Measurements from ENCODE around the gene PRKCA. TPM values are rescaled to one million over a fixed set of nuclear protein-coding genes. Genes with fewer than 3 reads are reported as not detected.

The PRKCA gene
- total and polyA plus RNA-seq, 10 of the 15 experiments (the other 5 are each of a cell fraction or from before 2014, with no cell fraction given): 0.11 to 14.6 (median 0.72) TPM

DNA sequence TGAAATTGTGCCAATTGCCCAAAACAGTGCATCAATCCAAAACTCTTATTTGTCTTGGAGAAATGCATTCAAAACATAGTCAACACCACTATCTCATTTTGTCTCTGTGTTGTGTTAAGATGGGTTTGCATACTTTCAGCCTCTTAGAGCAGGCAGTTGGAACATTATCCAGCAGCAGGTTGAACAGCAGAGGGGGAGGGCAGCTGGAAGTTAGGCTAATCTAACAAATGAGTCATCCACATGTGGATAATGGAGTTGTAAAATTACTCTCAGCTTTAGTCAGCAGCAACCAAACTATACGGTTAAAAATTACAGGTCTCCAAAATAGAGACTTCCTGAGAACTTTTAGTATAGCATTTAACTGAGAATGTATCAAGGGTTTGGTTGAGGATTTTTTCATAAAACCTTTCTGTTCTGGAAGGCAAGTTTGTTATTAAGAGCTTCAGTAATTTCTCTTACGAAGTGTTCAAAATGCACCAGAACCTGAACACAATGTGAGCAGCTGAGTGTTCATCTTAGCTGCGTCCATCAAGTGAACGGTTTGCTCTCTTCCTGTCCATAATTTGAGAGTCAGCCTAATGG, 46.3 kb downstream of the PRKCA start:
- Histone ChIP-seq H3K27me3 (replicated peaks in 1 of 2; ENCODE audit: control insufficient read depth in 2 of 2, insufficient read depth in 2 of 2, low read length in 1 of 2) (no peaks in the 10 kb centered on the region), H4K20me1 (ENCODE audit: control insufficient read depth, insufficient read depth) (no peaks in the 10 kb centered on the region), H2AFZ (ENCODE audit: control insufficient read depth, low read depth, low read length) (no peak overlapping the region), H3K9me3 (replicated peaks; ENCODE audit: control insufficient read depth, insufficient read depth, low read length) (no peaks in the 10 kb centered on the region), H3K9ac (ENCODE audit: control insufficient read depth, insufficient read depth, low read length) (no peak overlapping the region), H3K4me3 (no peak overlapping the region), H3K27ac (ENCODE audit: control insufficient read depth, insufficient read depth) (no peak overlapping the region), H3K79me2 (ENCODE audit: control insufficient read depth, insufficient read depth, low read length) (no peaks in the 10 kb centered on the region), H3K36me3 (ENCODE audit: control insufficient read depth in 2 of 2, insufficient read depth in 2 of 2, low read length in 1 of 2) (no peaks in the 10 kb centered on the region), H3K4me1 (ENCODE audit: control insufficient read depth, insufficient read depth, low read length) (no peaks in the 10 kb centered on the region), H3K4me2 (ENCODE audit: control insufficient read depth, insufficient read depth) (no peak overlapping the region)
- no TSS peak for BruUV-seq (replicated peaks)
- TF ChIP-seq JUND (IDR thresholded peaks at IDR 0.05; ENCODE audit: low read depth, low read length) (no peak), EGR1 (IDR thresholded peaks at IDR 0.05; ENCODE audit: borderline replicate concordance in 1 of 2, low read depth in 2 of 2, low read length in 2 of 2) (no peak), JUNB (IDR thresholded peaks at IDR 0.05) (no peak), IKZF2 (IDR thresholded peaks at IDR 0.05) (peak in 1 of 2 experiments; percentile 20; a peak in 1 of 4 replicates), NR2C1 (IDR thresholded peaks at IDR 0.05) (no peak), RELA (IDR thresholded peaks at IDR 0.05; ENCODE audit: borderline replicate concordance, partially characterized antibody) (no peak), NFYB (IDR thresholded peaks at IDR 0.05; ENCODE audit: insufficient read depth, low read depth, low read length) (no peak)
- TF ChIP-seq, protein P1, sequence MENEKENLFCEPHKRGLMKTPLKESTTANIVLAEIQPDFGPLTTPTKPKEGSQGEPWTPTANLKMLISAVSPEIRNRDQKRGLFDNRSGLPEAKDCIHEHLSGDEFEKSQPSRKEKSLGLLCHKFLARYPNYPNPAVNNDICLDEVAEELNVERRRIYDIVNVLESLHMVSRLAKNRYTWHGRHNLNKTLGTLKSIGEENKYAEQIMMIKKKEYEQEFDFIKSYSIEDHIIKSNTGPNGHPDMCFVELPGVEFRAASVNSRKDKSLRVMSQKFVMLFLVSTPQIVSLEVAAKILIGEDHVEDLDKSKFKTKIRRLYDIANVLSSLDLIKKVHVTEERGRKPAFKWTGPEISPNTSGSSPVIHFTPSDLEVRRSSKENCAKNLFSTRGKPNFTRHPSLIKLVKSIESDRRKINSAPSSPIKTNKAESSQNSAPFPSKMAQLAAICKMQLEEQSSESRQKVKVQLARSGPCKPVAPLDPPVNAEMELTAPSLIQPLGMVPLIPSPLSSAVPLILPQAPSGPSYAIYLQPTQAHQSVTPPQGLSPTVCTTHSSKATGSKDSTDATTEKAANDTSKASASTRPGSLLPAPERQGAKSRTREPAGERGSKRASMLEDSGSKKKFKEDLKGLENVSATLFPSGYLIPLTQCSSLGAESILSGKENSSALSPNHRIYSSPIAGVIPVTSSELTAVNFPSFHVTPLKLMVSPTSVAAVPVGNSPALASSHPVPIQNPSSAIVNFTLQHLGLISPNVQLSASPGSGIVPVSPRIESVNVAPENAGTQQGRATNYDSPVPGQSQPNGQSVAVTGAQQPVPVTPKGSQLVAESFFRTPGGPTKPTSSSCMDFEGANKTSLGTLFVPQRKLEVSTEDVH (IDR thresholded peaks at IDR 0.05; ENCODE audit: low read depth, partially characterized antibody): no peak
- TF ChIP-seq, protein P2, sequence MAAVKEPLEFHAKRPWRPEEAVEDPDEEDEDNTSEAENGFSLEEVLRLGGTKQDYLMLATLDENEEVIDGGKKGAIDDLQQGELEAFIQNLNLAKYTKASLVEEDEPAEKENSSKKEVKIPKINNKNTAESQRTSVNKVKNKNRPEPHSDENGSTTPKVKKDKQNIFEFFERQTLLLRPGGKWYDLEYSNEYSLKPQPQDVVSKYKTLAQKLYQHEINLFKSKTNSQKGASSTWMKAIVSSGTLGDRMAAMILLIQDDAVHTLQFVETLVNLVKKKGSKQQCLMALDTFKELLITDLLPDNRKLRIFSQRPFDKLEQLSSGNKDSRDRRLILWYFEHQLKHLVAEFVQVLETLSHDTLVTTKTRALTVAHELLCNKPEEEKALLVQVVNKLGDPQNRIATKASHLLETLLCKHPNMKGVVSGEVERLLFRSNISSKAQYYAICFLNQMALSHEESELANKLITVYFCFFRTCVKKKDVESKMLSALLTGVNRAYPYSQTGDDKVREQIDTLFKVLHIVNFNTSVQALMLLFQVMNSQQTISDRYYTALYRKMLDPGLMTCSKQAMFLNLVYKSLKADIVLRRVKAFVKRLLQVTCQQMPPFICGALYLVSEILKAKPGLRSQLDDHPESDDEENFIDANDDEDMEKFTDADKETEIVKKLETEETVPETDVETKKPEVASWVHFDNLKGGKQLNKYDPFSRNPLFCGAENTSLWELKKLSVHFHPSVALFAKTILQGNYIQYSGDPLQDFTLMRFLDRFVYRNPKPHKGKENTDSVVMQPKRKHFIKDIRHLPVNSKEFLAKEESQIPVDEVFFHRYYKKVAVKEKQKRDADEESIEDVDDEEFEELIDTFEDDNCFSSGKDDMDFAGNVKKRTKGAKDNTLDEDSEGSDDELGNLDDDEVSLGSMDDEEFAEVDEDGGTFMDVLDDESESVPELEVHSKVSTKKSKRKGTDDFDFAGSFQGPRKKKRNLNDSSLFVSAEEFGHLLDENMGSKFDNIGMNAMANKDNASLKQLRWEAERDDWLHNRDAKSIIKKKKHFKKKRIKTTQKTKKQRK (IDR thresholded peaks at IDR 0.05; ENCODE audit: low read depth, low read length): no peak
- intact Hi-C loops (cut with micrococcal nuclease; ENCODE audit: unreplicated experiment): no loop called here
- CTCF ChIA-PET: no interaction called here
- in situ Hi-C loops (cut with MboI): no loop called here
- 36% methylated on average over 4 of the region's 4 CpGs for WGBS (ENCODE audit: insufficient coverage, insufficient replicate concordance, low lambda C conversion rate, missing lambda C conversion rate)
- RAD21 ChIA-PET (ENCODE audit: unreplicated experiment): no interaction called here
- FAIRE-seq: no peak
- POLR2A ChIA-PET: interaction anchor here (0.7 kb wide), 1 partner anchor 31 kb away, joined by 3 read pairs; no protein-coding TSS in a partner anchor
- ATAC-seq: peak; percentile 55
- SMC1A ChIA-PET (ENCODE audit: uncharacterized antibody, unreplicated experiment): no interaction called here
- no peak for DNase-seq (ENCODE audit: low read depth, low spot score)

Measured in GM12878 (cell line).